ENCODE data around the gene CST7. TPM values are rescaled to one million over a fixed set of nuclear protein-coding genes. Genes with fewer than 3 reads are reported as not detected.

CST7 gene
- total RNA-seq, 1 experiment from 2014 or later, result not detected

- no peaks in the 10 kb centered on the region for H3K9me2 ChIP-seq (replicated peaks; ENCODE audit: low read length)
- peaks cover 40% of the 10 kb centered on the region for H3K36me3 ChIP-seq (ENCODE audit: low read depth, low read length)
- intact Hi-C loops (cut with micrococcal nuclease), result no loop called here
- no peak overlapping the region for H2AFZ ChIP-seq (ENCODE audit: low read length)
- no peak overlapping the region for H3K9ac ChIP-seq (ENCODE audit: low read length)
- ChIA-PET CTCF (no interaction called here), POLR2A (ENCODE audit: unreplicated experiment) (no interaction called here)
- H3K4me1 ChIP-seq (ENCODE audit: insufficient read depth, low read length), result no peaks in the 10 kb centered on the region
- no peaks in the 10 kb centered on the region for H4K20me1 ChIP-seq (ENCODE audit: low read length)
- H3K9me3 ChIP-seq (ENCODE audit: low read length), result no peaks in the 10 kb centered on the region
- TF ChIP-seq, protein P1, sequence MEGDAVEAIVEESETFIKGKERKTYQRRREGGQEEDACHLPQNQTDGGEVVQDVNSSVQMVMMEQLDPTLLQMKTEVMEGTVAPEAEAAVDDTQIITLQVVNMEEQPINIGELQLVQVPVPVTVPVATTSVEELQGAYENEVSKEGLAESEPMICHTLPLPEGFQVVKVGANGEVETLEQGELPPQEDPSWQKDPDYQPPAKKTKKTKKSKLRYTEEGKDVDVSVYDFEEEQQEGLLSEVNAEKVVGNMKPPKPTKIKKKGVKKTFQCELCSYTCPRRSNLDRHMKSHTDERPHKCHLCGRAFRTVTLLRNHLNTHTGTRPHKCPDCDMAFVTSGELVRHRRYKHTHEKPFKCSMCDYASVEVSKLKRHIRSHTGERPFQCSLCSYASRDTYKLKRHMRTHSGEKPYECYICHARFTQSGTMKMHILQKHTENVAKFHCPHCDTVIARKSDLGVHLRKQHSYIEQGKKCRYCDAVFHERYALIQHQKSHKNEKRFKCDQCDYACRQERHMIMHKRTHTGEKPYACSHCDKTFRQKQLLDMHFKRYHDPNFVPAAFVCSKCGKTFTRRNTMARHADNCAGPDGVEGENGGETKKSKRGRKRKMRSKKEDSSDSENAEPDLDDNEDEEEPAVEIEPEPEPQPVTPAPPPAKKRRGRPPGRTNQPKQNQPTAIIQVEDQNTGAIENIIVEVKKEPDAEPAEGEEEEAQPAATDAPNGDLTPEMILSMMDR (conservative IDR thresholded peaks at IDR 0.05; ENCODE audit: low read depth, low read length), result no peak
- no peak for TF ChIP-seq EZH2 (IDR thresholded peaks at IDR 0.05; ENCODE audit: low read length, unreplicated experiment)
- no peak overlapping the region for H3K4me3 ChIP-seq (ENCODE audit: low read length)
- H3K4me2 ChIP-seq (ENCODE audit: low read length), result no peak overlapping the region
- H3K27ac ChIP-seq (ENCODE audit: low read length), result no peak overlapping the region
- H3F3A ChIP-seq (ENCODE audit: low read length, unreplicated experiment), result no peaks in the 10 kb centered on the region
- H3K79me2 ChIP-seq (ENCODE audit: low read length), result peaks cover 5% of the 10 kb centered on the region; the same call in 1 of the 2 replicates
- no peak for ATAC-seq
- BruUV-seq (replicated peaks), result no TSS peak
- no peaks in the 10 kb centered on the region for H3K27me3 ChIP-seq (ENCODE audit: low read length)
- DNase-seq, result no peak
Observed at GRCh38 chr20:24972341-24972740, 23.3 kb downstream of the CST7 start.

DNA sequence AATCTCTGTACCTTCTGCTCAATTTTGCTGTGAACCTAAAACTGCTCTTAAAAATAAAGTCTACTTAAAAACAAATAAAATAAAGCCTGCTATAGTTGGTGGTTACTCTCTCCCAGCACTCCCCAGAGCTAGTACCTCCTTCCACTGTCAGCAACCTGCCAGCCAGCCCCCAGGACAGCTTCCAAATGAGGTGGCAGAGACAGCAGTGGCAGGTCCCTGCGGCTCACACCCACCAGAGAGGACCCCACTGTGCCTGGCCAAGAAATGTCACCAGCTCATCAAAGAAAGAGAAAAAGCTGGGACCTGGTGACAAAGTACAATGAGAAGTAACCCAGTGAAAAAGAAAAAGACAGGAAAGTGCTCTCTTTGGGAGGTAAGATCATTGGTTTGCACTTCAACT, 28.3 kb downstream of the CST7 start:
- no peaks in the 10 kb centered on the region for H3K9me3 ChIP-seq (ENCODE audit: low read length)
- intact Hi-C loops (cut with micrococcal nuclease), result no loop called here
- H4K20me1 ChIP-seq (ENCODE audit: low read length), result no peaks in the 10 kb centered on the region
- H3K9me2 ChIP-seq (replicated peaks; ENCODE audit: low read length), result no peaks in the 10 kb centered on the region
- ATAC-seq, result no peak
- no peak overlapping the region for H3K4me3 ChIP-seq (ENCODE audit: low read length)
- H3K79me2 ChIP-seq (ENCODE audit: low read length), result peaks cover 5% of the 10 kb centered on the region; the same call in 1 of the 2 replicates
- TF ChIP-seq, protein P1 (conservative IDR thresholded peaks at IDR 0.05; ENCODE audit: low read depth, low read length), result no peak
- TF ChIP-seq EZH2phosphoT487 (IDR thresholded peaks at IDR 0.05; ENCODE audit: borderline replicate concordance, low read length), result no peak
- TF ChIP-seq EZH2 (IDR thresholded peaks at IDR 0.05; ENCODE audit: low read length, unreplicated experiment), result no peak
- no peaks in the 10 kb centered on the region for H3K4me1 ChIP-seq (ENCODE audit: insufficient read depth, low read length)
- POLR2A ChIA-PET (ENCODE audit: unreplicated experiment), result no interaction called here
- no peak for DNase-seq
- peaks cover 63% of the 10 kb centered on the region for H3K36me3 ChIP-seq (ENCODE audit: low read depth, low read length)
- no peaks in the 10 kb centered on the region for H3K27me3 ChIP-seq (ENCODE audit: low read length)
- CTCF ChIA-PET, result no interaction called here
- H3K4me2 ChIP-seq (ENCODE audit: low read length), result no peak overlapping the region
- no TSS peak for BruUV-seq (replicated peaks)
- H3K27ac ChIP-seq (ENCODE audit: low read length), result no peak overlapping the region
- no peak overlapping the region for H3K9ac ChIP-seq (ENCODE audit: low read length)
- H3F3A ChIP-seq (ENCODE audit: low read length, unreplicated experiment), result no peaks in the 10 kb centered on the region
- H2AFZ ChIP-seq (ENCODE audit: low read length), result no peak overlapping the region

DNA sequence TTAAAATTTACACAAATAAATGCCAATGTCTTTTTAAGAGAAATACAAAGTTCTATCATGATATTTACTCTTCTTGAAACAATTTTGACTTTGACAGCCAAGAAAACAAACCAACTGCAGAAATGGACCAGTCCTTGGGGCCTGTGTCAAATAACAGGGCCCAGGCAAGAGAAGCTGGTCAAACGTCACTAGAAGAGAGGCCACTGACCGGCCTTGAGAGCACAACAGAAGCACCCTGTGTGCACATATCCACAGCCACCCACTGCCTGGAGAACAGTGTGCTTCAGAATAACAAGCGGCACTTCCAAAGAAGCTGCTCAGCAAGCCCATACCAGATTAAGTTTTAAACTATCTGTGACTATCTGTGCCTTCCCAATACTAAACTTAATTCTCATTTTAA, 28.7 kb downstream of the CST7 start:
- Histone ChIP-seq H3K9ac (ENCODE audit: low read length) (no peak overlapping the region), H2AFZ (ENCODE audit: low read length) (no peak overlapping the region), H3K4me3 (ENCODE audit: low read length) (no peak overlapping the region), H3K36me3 (ENCODE audit: low read depth, low read length) (peaks cover 61% of the 10 kb centered on the region), H3K9me2 (replicated peaks; ENCODE audit: low read length) (no peaks in the 10 kb centered on the region), H3K27me3 (ENCODE audit: low read length) (no peaks in the 10 kb centered on the region), H3K9me3 (ENCODE audit: low read length) (no peaks in the 10 kb centered on the region), H3K4me1 (ENCODE audit: insufficient read depth, low read length) (no peaks in the 10 kb centered on the region), H3K4me2 (ENCODE audit: low read length) (no peak overlapping the region), H4K20me1 (ENCODE audit: low read length) (no peaks in the 10 kb centered on the region), H3F3A (ENCODE audit: low read length, unreplicated experiment) (no peaks in the 10 kb centered on the region), H3K27ac (ENCODE audit: low read length) (no peak overlapping the region), H3K79me2 (ENCODE audit: low read length) (peaks cover 5% of the 10 kb centered on the region; the same call in 1 of the 2 replicates)
- TF ChIP-seq EZH2phosphoT487 (IDR thresholded peaks at IDR 0.05; ENCODE audit: borderline replicate concordance, low read length), result no peak
- TF ChIP-seq, protein P1 (conservative IDR thresholded peaks at IDR 0.05; ENCODE audit: low read depth, low read length), result no peak
- TF ChIP-seq EZH2 (IDR thresholded peaks at IDR 0.05; ENCODE audit: low read length, unreplicated experiment), result no peak
- no TSS peak for BruUV-seq (replicated peaks)
- intact Hi-C loops (cut with micrococcal nuclease), result no loop called here
- no peak for ATAC-seq
- ChIA-PET CTCF (no interaction called here), POLR2A (ENCODE audit: unreplicated experiment) (no interaction called here)
- DNase-seq, result no peak
